Activated CD8-positive, alpha-beta T cell treated with anti-CD3 and anti-CD28 coated beads for 36 hours (primary cell): ENCODE results near the gene FGF11. TPM values are rescaled to one million over a fixed set of nuclear protein-coding genes. Genes with fewer than 3 reads are reported as not detected.

Experiments used
- ATAC-seq: fragments of 200-7000 bp; cut with Tn5 transposase; one replicate; pipeline ENCODE4 v1.10.0; 2021; ENCODE audit warnings: mild to moderate bottlenecking, moderate library complexity
- CTCF ChIA-PET: fragments of 350-600 bp; sonication (Branson Sonifier 250); formaldehyde crosslinking; loops from one replicate; lab custom pipeline; 2021; ENCODE audit warnings: antibody characterized with exemption; lab: Charles Lee
- POLR2A ChIA-PET: fragments of 350-600 bp; sonication (Branson Sonifier 250); formaldehyde crosslinking; loops from one replicate; lab custom pipeline; 2021; ENCODE audit warnings: antibody characterized with exemption; lab: Charles Lee
- DNase-seq: peaks from one replicate; pipeline ENCODE4 v3.0.0-alpha.2; 2020
- H3K27ac Mint-ChIP-seq: one replicate; pipeline ENCODE4 v1.8.0; 2021; ENCODE audit warnings: mild to moderate bottlenecking, mixed read lengths
- H3K27me3 Mint-ChIP-seq: one replicate; pipeline ENCODE4 v1.8.0; 2021; ENCODE audit warnings: mixed read lengths
- H3K36me3 Mint-ChIP-seq: one replicate; pipeline ENCODE4 v1.8.0; 2021; ENCODE audit warnings: low read depth, mixed read lengths
- H3K4me1 Mint-ChIP-seq: one replicate; pipeline ENCODE4 v1.8.0; 2021; ENCODE audit warnings: low read depth, mixed read lengths
- H3K4me3 Mint-ChIP-seq: one replicate; pipeline ENCODE4 v1.8.0; 2021; ENCODE audit warnings: mild to moderate bottlenecking, moderate library complexity, mixed read lengths
- H3K9me3 Mint-ChIP-seq: one replicate; pipeline ENCODE4 v1.8.0; 2021; ENCODE audit warnings: mixed read lengths
- CTCF ChIP-seq: fragments of 200-600 bp; IDR thresholded peaks from one replicate; pipeline ENCODE4 v1.8.0; 2022; ENCODE audit warnings: antibody characterized with exemption, mild to moderate bottlenecking
- intact Hi-C: fragments of 100-400 bp; cut with micrococcal nuclease; formaldehyde crosslinking; loops from one replicate; pipeline ENCODE4 v1.10.0; 2022
- total RNA-seq, 2 experiments: library from RNA; stranded (reverse); gene quantifications; one replicate each; pipeline ENCODE4 v1.2.3, GENCODE V29; 2021

Gene FGF11
- total RNA-seq, 2 experiments from 2014 or later: 16.5 to 16.6 TPM

- peaks cover 30% of the 10 kb centered on the region for H3K27me3 Mint-ChIP-seq
- peaks cover 16% of the 10 kb centered on the region for H3K4me1 Mint-ChIP-seq
- no peak overlapping the region for H3K27ac Mint-ChIP-seq
- POLR2A ChIA-PET: interaction anchor here (0.6 to 0.8 kb wide), 2 partner anchors 12 to 470 kb away, joined by 3 to 5 read pairs; no protein-coding TSS in a partner anchor
- intact Hi-C loops: no loop called here
- CTCF ChIA-PET: interaction anchor here (0.8 to 1.5 kb wide), 2 partner anchors 8 to 12 kb away, joined by 3 read pairs; no protein-coding TSS in a partner anchor
- TF ChIP-seq CTCF: no peak
- H3K36me3 Mint-ChIP-seq: peaks cover 12% of the 10 kb centered on the region
- no peaks in the 10 kb centered on the region for H3K9me3 Mint-ChIP-seq
- H3K4me3 Mint-ChIP-seq: no peak overlapping the region
- ATAC-seq (no peak), DNase-seq (no peak)
These were observed 9.1 kb downstream of the FGF11 start for GRCh38 chr17:7448461-7448860.

- ATAC-seq (no peak), DNase-seq (no peak)
- ChIA-PET POLR2A (interaction anchor here (1.9 to 16.3 kb wide), 2 partner anchors 17 to 24 kb away, joined by 6 to 122 read pairs; partner anchors contain the start of genes POLR2A and ZBTB4), CTCF (no interaction called here)
- H3K36me3 Mint-ChIP-seq: peaks cover 21% of the 10 kb centered on the region
- no peak for TF ChIP-seq CTCF
- H3K27me3 Mint-ChIP-seq: no peaks in the 10 kb centered on the region
- no peak overlapping the region for H3K4me3 Mint-ChIP-seq
- peaks cover 14% of the 10 kb centered on the region for H3K4me1 Mint-ChIP-seq
- H3K27ac Mint-ChIP-seq: no peak overlapping the region
- H3K9me3 Mint-ChIP-seq: no peaks in the 10 kb centered on the region
- intact Hi-C loops: no loop called here
These were observed 20.7 kb downstream of the FGF11 start for GRCh38 chr17:7459961-7460545.

GRCh38 chr17:7460850-7461660 is 21.7 kb downstream of the FGF11 start:
- H3K9me3 Mint-ChIP-seq: no peaks in the 10 kb centered on the region
- DNase-seq: no peak
- CTCF ChIA-PET: no interaction called here
- H3K27ac Mint-ChIP-seq: peak overlapping the region; percentile 6
- no peaks in the 10 kb centered on the region for H3K27me3 Mint-ChIP-seq
- peaks cover 20% of the 10 kb centered on the region for H3K36me3 Mint-ChIP-seq
- peaks cover 10% of the 10 kb centered on the region for H3K4me1 Mint-ChIP-seq
- POLR2A ChIA-PET: interaction anchor here (0.7 to 16.3 kb wide), 4 partner anchors 16 to 380 kb away, joined by 3 to 122 read pairs (median 4); partner anchors contain the start of genes POLR2A and ZBTB4
- no peak for ATAC-seq
- intact Hi-C loops: no loop called here
- no peak for TF ChIP-seq CTCF
- H3K4me3 Mint-ChIP-seq: no peak overlapping the region

GRCh38 chr17:7462474-7463371 is 23.4 kb downstream of the FGF11 start:
- peaks cover 13% of the 10 kb centered on the region for H3K4me1 Mint-ChIP-seq
- no peaks in the 10 kb centered on the region for H3K9me3 Mint-ChIP-seq
- no peak overlapping the region for H3K4me3 Mint-ChIP-seq
- intact Hi-C loops: no loop called here
- ATAC-seq (no peak), DNase-seq (no peak)
- POLR2A ChIA-PET: interaction anchor here (0.6 to 16.3 kb wide), 6 partner anchors 8 to 150 kb away, joined by 3 to 122 read pairs (median 6); partner anchors contain the start of genes POLR2A and ZBTB4
- no peak overlapping the region for H3K27ac Mint-ChIP-seq
- CTCF ChIA-PET: interaction anchor here (0.9 kb wide), 1 partner anchor 98 kb away, joined by 3 read pairs; no protein-coding TSS in a partner anchor
- peaks cover 21% of the 10 kb centered on the region for H3K36me3 Mint-ChIP-seq
- no peaks in the 10 kb centered on the region for H3K27me3 Mint-ChIP-seq
- no peak for TF ChIP-seq CTCF
